ENCODE results near the gene SLC25A13. TPM values are rescaled to one million over a fixed set of nuclear protein-coding genes. Genes with fewer than 3 reads are reported as not detected.

SLC25A13 gene
- total and polyA plus RNA-seq, 2 of the 13 experiments (the other 11 are each of a cell fraction or from before 2014, with no cell fraction given), result 36.2 to 84.9 TPM

DNA sequence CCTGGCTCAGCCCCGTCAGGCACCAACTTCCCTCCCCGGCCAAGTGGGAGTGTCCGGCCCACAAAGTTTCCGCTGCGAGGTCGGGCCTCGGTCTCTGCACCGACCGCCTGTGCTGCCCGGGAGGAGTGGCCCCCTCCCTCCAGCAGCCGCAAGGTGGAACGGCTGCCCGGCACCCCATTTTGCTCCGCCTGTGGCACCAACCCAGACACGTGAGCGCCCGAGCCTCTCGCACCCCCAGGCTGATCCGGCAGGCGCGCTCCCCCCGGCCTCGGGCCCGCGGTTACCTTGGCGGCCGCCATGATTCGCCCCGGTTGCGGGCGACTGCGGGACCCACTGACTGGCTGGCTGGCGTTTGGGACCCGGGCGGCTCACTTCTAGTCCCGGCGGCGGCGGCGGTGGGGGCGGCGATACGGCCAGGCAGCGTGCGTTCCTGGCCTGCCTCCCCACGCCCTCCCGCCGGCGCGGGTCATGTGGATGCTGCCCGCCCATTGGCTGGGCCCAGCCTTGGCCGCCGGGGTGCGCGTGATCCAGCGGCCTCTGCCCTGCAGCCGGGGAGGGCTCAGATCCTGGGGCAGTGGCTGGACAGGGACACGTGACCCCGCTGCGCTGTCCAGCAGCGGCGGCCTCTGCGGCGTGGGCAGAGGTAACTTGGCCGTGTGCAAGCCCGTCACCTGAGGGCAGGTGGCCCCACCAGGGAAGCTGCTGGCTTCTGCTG, at the start of gene SLC25A13 (continued):
- TF ChIP-seq MTA1 (CRISPR knock-in tag; IDR thresholded peaks at IDR 0.05; ENCODE audit: borderline replicate concordance) (peak; percentile 84; the same call in 1 of the 2 replicates), RFX3 (CRISPR knock-in tag; IDR thresholded peaks at IDR 0.05) (no peak), ZBTB3 (CRISPR knock-in tag; IDR thresholded peaks at IDR 0.05; ENCODE audit: borderline replicate concordance, low read depth) (peak; percentile 91), ZBTB1 (CRISPR knock-in tag; IDR thresholded peaks at IDR 0.05; ENCODE audit: borderline replicate concordance) (no peak), HIVEP1 (CRISPR knock-in tag; IDR thresholded peaks at IDR 0.05) (peak; percentile 64), ZNF614 (CRISPR knock-in tag; IDR thresholded peaks at IDR 0.05; ENCODE audit: borderline replicate concordance) (peak; percentile 95), CHD2 (IDR thresholded peaks at IDR 0.05; ENCODE audit: low read depth, low read length) (0 out of 2 replicates have a peak, but pooled peaks have one; percentile 1), ERF (CRISPR knock-in tag; IDR thresholded peaks at IDR 0.05) (peak; percentile 98), SRSF9 (IDR thresholded peaks at IDR 0.05; ENCODE audit: borderline replicate concordance, insufficient read depth, low read depth, low read length, poor library complexity, severe bottlenecking) (no peak), WIZ (CRISPR knock-in tag; IDR thresholded peaks at IDR 0.05) (0 out of 2 replicates have a peak, but pooled peaks have one; percentile 87)
- TF ChIP-seq, protein P1, sequence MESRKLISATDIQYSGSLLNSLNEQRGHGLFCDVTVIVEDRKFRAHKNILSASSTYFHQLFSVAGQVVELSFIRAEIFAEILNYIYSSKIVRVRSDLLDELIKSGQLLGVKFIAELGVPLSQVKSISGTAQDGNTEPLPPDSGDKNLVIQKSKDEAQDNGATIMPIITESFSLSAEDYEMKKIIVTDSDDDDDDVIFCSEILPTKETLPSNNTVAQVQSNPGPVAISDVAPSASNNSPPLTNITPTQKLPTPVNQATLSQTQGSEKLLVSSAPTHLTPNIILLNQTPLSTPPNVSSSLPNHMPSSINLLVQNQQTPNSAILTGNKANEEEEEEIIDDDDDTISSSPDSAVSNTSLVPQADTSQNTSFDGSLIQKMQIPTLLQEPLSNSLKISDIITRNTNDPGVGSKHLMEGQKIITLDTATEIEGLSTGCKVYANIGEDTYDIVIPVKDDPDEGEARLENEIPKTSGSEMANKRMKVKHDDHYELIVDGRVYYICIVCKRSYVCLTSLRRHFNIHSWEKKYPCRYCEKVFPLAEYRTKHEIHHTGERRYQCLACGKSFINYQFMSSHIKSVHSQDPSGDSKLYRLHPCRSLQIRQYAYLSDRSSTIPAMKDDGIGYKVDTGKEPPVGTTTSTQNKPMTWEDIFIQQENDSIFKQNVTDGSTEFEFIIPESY (CRISPR knock-in tag; IDR thresholded peaks at IDR 0.05), result 0 out of 2 replicates have a peak, but pooled peaks have one; percentile 17
- TF ChIP-seq, protein P2, sequence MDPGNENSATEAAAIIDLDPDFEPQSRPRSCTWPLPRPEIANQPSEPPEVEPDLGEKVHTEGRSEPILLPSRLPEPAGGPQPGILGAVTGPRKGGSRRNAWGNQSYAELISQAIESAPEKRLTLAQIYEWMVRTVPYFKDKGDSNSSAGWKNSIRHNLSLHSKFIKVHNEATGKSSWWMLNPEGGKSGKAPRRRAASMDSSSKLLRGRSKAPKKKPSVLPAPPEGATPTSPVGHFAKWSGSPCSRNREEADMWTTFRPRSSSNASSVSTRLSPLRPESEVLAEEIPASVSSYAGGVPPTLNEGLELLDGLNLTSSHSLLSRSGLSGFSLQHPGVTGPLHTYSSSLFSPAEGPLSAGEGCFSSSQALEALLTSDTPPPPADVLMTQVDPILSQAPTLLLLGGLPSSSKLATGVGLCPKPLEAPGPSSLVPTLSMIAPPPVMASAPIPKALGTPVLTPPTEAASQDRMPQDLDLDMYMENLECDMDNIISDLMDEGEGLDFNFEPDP (CRISPR knock-in tag; conservative IDR thresholded peaks at IDR 0.05), result peak; percentile 89; the same call in 1 of the 2 replicates
- TF ChIP-seq, protein P3, sequence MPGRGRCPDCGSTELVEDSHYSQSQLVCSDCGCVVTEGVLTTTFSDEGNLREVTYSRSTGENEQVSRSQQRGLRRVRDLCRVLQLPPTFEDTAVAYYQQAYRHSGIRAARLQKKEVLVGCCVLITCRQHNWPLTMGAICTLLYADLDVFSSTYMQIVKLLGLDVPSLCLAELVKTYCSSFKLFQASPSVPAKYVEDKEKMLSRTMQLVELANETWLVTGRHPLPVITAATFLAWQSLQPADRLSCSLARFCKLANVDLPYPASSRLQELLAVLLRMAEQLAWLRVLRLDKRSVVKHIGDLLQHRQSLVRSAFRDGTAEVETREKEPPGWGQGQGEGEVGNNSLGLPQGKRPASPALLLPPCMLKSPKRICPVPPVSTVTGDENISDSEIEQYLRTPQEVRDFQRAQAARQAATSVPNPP (CRISPR knock-in tag; IDR thresholded peaks at IDR 0.05), result peak; percentile 97
- TF ChIP-seq, protein P4, sequence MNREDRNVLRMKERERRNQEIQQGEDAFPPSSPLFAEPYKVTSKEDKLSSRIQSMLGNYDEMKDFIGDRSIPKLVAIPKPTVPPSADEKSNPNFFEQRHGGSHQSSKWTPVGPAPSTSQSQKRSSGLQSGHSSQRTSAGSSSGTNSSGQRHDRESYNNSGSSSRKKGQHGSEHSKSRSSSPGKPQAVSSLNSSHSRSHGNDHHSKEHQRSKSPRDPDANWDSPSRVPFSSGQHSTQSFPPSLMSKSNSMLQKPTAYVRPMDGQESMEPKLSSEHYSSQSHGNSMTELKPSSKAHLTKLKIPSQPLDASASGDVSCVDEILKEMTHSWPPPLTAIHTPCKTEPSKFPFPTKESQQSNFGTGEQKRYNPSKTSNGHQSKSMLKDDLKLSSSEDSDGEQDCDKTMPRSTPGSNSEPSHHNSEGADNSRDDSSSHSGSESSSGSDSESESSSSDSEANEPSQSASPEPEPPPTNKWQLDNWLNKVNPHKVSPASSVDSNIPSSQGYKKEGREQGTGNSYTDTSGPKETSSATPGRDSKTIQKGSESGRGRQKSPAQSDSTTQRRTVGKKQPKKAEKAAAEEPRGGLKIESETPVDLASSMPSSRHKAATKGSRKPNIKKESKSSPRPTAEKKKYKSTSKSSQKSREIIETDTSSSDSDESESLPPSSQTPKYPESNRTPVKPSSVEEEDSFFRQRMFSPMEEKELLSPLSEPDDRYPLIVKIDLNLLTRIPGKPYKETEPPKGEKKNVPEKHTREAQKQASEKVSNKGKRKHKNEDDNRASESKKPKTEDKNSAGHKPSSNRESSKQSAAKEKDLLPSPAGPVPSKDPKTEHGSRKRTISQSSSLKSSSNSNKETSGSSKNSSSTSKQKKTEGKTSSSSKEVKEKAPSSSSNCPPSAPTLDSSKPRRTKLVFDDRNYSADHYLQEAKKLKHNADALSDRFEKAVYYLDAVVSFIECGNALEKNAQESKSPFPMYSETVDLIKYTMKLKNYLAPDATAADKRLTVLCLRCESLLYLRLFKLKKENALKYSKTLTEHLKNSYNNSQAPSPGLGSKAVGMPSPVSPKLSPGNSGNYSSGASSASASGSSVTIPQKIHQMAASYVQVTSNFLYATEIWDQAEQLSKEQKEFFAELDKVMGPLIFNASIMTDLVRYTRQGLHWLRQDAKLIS (CRISPR knock-in tag; IDR thresholded peaks at IDR 0.05), result no peak
- TF ChIP-seq, protein P5, sequence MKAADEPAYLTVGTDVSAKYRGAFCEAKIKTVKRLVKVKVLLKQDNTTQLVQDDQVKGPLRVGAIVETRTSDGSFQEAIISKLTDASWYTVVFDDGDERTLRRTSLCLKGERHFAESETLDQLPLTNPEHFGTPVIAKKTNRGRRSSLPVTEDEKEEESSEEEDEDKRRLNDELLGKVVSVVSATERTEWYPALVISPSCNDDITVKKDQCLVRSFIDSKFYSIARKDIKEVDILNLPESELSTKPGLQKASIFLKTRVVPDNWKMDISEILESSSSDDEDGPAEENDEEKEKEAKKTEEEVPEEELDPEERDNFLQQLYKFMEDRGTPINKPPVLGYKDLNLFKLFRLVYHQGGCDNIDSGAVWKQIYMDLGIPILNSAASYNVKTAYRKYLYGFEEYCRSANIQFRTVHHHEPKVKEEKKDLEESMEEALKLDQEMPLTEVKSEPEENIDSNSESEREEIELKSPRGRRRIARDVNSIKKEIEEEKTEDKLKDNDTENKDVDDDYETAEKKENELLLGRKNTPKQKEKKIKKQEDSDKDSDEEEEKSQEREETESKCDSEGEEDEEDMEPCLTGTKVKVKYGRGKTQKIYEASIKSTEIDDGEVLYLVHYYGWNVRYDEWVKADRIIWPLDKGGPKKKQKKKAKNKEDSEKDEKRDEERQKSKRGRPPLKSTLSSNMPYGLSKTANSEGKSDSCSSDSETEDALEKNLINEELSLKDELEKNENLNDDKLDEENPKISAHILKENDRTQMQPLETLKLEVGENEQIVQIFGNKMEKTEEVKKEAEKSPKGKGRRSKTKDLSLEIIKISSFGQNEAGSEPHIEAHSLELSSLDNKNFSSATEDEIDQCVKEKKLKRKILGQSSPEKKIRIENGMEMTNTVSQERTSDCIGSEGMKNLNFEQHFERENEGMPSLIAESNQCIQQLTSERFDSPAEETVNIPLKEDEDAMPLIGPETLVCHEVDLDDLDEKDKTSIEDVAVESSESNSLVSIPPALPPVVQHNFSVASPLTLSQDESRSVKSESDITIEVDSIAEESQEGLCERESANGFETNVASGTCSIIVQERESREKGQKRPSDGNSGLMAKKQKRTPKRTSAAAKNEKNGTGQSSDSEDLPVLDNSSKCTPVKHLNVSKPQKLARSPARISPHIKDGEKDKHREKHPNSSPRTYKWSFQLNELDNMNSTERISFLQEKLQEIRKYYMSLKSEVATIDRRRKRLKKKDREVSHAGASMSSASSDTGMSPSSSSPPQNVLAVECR (CRISPR knock-in tag; IDR thresholded peaks at IDR 0.05; ENCODE audit: borderline replicate concordance), result peak; percentile 98
